IMR-90 (cell line): Measurements from ENCODE around the gene ACY1.

Experiments used
- BHLHE40 ChIP-seq: fragments of 150-350 bp; IDR thresholded peaks from 2 replicates; pipeline ENCODE4 v1.6.1; 2016; ENCODE audit warnings: mild to moderate bottlenecking, low read depth, low read length
- CEBPB ChIP-seq: IDR thresholded peaks from 2 replicates; pipeline ENCODE4 v1.6.1; 2012; ENCODE audit warnings: low read depth, low read length, improper control_type of control experiment
- CTCF ChIP-seq: conservative IDR thresholded peaks from 2 replicates; pipeline ENCODE4 v1.5.1; 2012; ENCODE audit warnings: mild to moderate bottlenecking, low read depth, low read length, improper control_type of control experiment
- ELK1 ChIP-seq: fragments of 150-350 bp; IDR thresholded peaks from 2 replicates; pipeline ENCODE4 v1.6.1; 2016; ENCODE audit warnings: low read depth, mild to moderate bottlenecking, low read length, moderate library complexity, borderline replicate concordance
- MAFK ChIP-seq: IDR thresholded peaks from 2 replicates; pipeline ENCODE4 v1.6.1; 2012; ENCODE audit warnings: low read depth, low read length, improper control_type of control experiment
- MXI1 ChIP-seq: IDR thresholded peaks from 2 replicates; pipeline ENCODE4 v1.6.1; 2012; ENCODE audit warnings: low read depth, mild to moderate bottlenecking, low read length, moderate library complexity, borderline replicate concordance
- POLR2A ChIP-seq: IDR thresholded peaks from 2 replicates; pipeline ENCODE4 v1.6.1; 2012; ENCODE audit warnings: mild to moderate bottlenecking, low read depth, low read length
- RAD21 ChIP-seq: IDR thresholded peaks from 2 replicates; pipeline ENCODE4 v1.6.1; 2012; ENCODE audit warnings: low read length, improper control_type of control experiment
- RFX5 ChIP-seq: IDR thresholded peaks from 2 replicates; pipeline ENCODE4 v1.8.0; 2012; ENCODE audit warnings: low read depth, mild to moderate bottlenecking, low read length, moderate library complexity
- SMC3 ChIP-seq: fragments of 150-350 bp; IDR thresholded peaks from 2 replicates; pipeline ENCODE4 v1.6.1; 2016; ENCODE audit warnings: low read depth, mild to moderate bottlenecking, antibody characterized with exemption, low read length, moderate library complexity
- USF2 ChIP-seq: fragments of 150-350 bp; IDR thresholded peaks from 2 replicates; pipeline ENCODE4 v1.6.1; 2017; ENCODE audit warnings: mild to moderate bottlenecking, antibody characterized with exemption, low read length, low read depth

GRCh38 chr3:52002748-52003147 lies 19.4 kb downstream of the ACY1 start:
- TF ChIP-seq POLR2A, result no peak
- TF ChIP-seq USF2, result no peak
- no peak for TF ChIP-seq CTCF
- TF ChIP-seq MXI1, result no peak
- TF ChIP-seq BHLHE40, result no peak
- TF ChIP-seq CEBPB, result no peak
- TF ChIP-seq RAD21, result no peak
- TF ChIP-seq RFX5, result no peak
- no peak for TF ChIP-seq MAFK
- no peak for TF ChIP-seq SMC3
- TF ChIP-seq ELK1, result no peak
